ENCODE measurements around the gene NBEA. TPM values are rescaled to one million over a fixed set of nuclear protein-coding genes. Genes with fewer than 3 reads are reported as not detected.

NBEA gene
- total RNA-seq, 1 experiment from 2014 or later: 3.3 TPM

DNA sequence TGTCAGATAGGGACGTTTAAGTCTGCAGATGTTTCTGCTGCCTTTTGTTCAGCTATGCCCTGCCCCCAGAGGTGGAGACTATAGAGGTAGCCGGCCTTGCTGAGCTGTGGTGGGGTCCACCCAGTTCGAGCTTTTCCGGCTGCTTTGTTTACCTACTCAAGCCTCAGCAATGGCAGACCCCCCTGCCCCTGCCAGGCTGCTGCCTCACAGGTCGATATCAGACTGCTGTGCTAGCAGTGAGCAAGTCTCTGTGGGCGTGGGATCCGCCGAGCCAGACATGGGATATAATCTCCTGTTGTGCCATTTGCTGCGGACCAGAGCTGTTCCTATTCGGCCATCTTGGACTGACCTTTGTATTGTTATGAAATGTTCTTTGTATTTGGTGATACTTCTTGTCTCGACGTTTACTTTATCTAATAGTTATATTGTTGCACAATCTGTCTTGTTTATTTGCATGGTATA lies 46.3 kb downstream of the NBEA start:
- in situ Hi-C loops (cut with HindIII; ENCODE audit: low pct_unique_long_range_greater_than_20kb, low sequenced_read_pairs) (no loop called here), intact Hi-C loops (cut with micrococcal nuclease; ENCODE audit: unreplicated experiment) (no loop called here)
- ChIA-PET POLR2A (no interaction called here), CTCF (no interaction called here)
- TF ChIP-seq TCF7L2 (IDR thresholded peaks at IDR 0.05; ENCODE audit: low read depth, low read length) (no peak), REST (IDR thresholded peaks at IDR 0.05; ENCODE audit: insufficient read depth in 1 of 2, low read depth in 2 of 2, low read length in 1 of 2) (no peak), SIN3A (IDR thresholded peaks at IDR 0.05; ENCODE audit: borderline replicate concordance, insufficient read depth, low read depth, low read length) (no peak), POLR2AphosphoS5 (IDR thresholded peaks at IDR 0.05; ENCODE audit: low read depth, low read length) (no peak)
- TF ChIP-seq, protein P1, sequence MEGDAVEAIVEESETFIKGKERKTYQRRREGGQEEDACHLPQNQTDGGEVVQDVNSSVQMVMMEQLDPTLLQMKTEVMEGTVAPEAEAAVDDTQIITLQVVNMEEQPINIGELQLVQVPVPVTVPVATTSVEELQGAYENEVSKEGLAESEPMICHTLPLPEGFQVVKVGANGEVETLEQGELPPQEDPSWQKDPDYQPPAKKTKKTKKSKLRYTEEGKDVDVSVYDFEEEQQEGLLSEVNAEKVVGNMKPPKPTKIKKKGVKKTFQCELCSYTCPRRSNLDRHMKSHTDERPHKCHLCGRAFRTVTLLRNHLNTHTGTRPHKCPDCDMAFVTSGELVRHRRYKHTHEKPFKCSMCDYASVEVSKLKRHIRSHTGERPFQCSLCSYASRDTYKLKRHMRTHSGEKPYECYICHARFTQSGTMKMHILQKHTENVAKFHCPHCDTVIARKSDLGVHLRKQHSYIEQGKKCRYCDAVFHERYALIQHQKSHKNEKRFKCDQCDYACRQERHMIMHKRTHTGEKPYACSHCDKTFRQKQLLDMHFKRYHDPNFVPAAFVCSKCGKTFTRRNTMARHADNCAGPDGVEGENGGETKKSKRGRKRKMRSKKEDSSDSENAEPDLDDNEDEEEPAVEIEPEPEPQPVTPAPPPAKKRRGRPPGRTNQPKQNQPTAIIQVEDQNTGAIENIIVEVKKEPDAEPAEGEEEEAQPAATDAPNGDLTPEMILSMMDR (IDR thresholded peaks at IDR 0.05): no peak
- H3K4me1 ChIP-seq (ENCODE audit: control insufficient read depth, insufficient read depth, low read length): no peaks in the 10 kb centered on the region
- DNase-seq (ENCODE audit: low read depth, low spot score) (no peak), ATAC-seq (no peak)
- no peak overlapping the region for H3K4me3 ChIP-seq (ENCODE audit: low read depth in 2 of 2, low read length in 2 of 2)
- BruUV-seq (replicated peaks): no TSS peak
- H3K27ac ChIP-seq (ENCODE audit: low read length): no peak overlapping the region
- H3K36me3 ChIP-seq (ENCODE audit: control insufficient read depth, insufficient read depth, low read length): no peaks in the 10 kb centered on the region
- no peaks in the 10 kb centered on the region for H3K9me3 ChIP-seq (ENCODE audit: control insufficient read depth, insufficient read depth, low read depth, low read length)
- no peaks in the 10 kb centered on the region for H3K27me3 ChIP-seq (ENCODE audit: control insufficient read depth, insufficient read depth, low read length)

DNA sequence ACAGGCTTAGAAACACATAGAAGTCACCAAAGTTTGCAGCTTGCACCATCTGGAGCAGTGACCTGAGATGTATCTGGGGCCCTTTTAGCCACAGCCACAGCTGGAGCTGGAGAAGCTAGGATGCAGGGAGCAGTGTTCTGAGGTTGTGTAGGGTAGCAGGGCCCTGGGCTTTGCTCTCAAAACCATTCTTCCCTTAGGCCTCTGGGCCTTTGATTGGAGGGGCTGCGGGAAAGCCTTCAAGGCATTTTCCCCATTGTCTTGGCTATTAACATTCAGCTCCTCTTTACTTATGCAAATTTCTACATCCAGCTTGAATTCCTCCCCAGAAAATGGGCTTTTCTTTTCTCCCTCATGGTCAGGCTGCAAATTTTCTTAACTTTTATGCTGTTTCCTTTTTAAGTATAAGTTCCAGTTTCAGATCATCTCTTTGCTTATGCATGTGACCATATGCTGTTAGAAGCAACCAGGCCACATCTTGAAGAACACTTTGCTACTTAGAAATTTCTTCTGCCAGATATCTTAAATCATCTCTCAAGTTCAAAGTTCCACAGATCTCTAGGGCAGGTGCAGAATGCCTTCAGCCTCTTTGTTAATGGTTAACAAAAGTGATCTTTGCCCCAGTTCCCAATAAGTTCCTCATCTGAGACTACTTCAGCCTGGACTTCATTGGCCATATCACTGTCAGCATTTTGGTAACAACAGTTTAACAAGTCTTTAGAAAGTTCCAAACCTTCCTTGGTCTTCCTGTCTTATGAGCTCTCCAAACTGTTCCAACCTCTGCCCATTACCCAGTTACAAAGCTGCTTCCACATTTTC lies 48.5 kb downstream of the NBEA start:
- no peak for ATAC-seq
- CTCF ChIA-PET: no interaction called here
- BruUV-seq (replicated peaks): no TSS peak

More for the DNA sequence above, 48.5 kb downstream of the NBEA start:
- no peak overlapping the region for H3K4me3 ChIP-seq (ENCODE audit: low read depth in 2 of 2, low read length in 2 of 2)
- DNase-seq (ENCODE audit: low read depth, low spot score): no peak
- H3K4me1 ChIP-seq (ENCODE audit: control insufficient read depth, insufficient read depth, low read length): no peaks in the 10 kb centered on the region
- H3K27me3 ChIP-seq (ENCODE audit: control insufficient read depth, insufficient read depth, low read length): no peaks in the 10 kb centered on the region
- POLR2A ChIA-PET: no interaction called here
- no peaks in the 10 kb centered on the region for H3K36me3 ChIP-seq (ENCODE audit: control insufficient read depth, insufficient read depth, low read length)
- H3K27ac ChIP-seq (ENCODE audit: low read length): no peak overlapping the region
- TF ChIP-seq SIN3A (IDR thresholded peaks at IDR 0.05; ENCODE audit: borderline replicate concordance, insufficient read depth, low read depth, low read length): no peak
- no peak for TF ChIP-seq REST (IDR thresholded peaks at IDR 0.05; ENCODE audit: insufficient read depth in 1 of 2, low read depth in 2 of 2, low read length in 1 of 2)
- no peak for TF ChIP-seq TCF7L2 (IDR thresholded peaks at IDR 0.05; ENCODE audit: low read depth, low read length)
- TF ChIP-seq, protein P1 (IDR thresholded peaks at IDR 0.05): no peak
- TF ChIP-seq POLR2AphosphoS5 (IDR thresholded peaks at IDR 0.05; ENCODE audit: low read depth, low read length): no peak
- in situ Hi-C loops (cut with HindIII; ENCODE audit: low pct_unique_long_range_greater_than_20kb, low sequenced_read_pairs) (no loop called here), intact Hi-C loops (cut with micrococcal nuclease; ENCODE audit: unreplicated experiment) (no loop called here)
- H3K9me3 ChIP-seq (ENCODE audit: control insufficient read depth, insufficient read depth, low read depth, low read length): no peaks in the 10 kb centered on the region
